ENCODE results near the gene PF4V1. TPM values are rescaled to one million over a fixed set of nuclear protein-coding genes. Genes with fewer than 3 reads are reported as not detected.

PF4V1 gene
- total and polyA plus RNA-seq, 2 donors (not counting 1 experiment from before 2014, with no cell fraction given): not detected

DNA sequence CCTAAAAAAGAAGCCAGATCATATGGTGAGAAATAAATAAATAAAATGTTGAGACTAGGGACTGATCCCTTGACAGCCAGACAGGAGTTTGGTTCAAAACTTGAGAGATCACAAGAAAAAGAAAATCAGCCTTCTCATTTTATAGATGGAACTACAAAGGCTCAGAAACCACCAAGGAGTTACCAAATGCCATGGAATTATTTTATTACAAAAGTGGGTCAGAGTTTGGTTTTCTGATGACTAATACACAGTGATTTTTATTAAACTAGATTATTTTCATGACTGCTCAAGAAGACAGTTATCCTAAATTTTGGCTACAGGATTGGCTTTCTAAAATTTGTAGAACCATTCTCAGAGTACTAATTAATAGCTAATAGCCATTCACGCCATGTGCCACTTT is 22.3 kb downstream of the PF4V1 start:
- no peaks in the 10 kb centered on the region for H3K4me1 ChIP-seq (ENCODE audit: control insufficient read depth in 2 of 2, insufficient read depth in 2 of 2, low read length in 2 of 2)
- H2AFZ ChIP-seq (ENCODE audit: insufficient read depth, low read depth, low read length, poor library complexity, severe bottlenecking): no peak overlapping the region
- no peak for ATAC-seq (ENCODE audit: low read depth)
- peaks cover 4% of the 10 kb centered on the region for H3K27me3 Mint-ChIP-seq
- no peak overlapping the region for H3K27ac Mint-ChIP-seq
- H3K4me2 ChIP-seq (replicated peaks; ENCODE audit: low read depth, low read length, poor library complexity, severe bottlenecking): no peak overlapping the region
- H3K4me3 ChIP-seq (ENCODE audit: control extremely low read depth in 1 of 5, extremely low read depth in 1 of 5, insufficient read depth in 1 of 5, low read depth in 2 of 5, low read length in 4 of 5): no peak overlapping the region
- H3K79me2 ChIP-seq (ENCODE audit: control insufficient read depth, insufficient read depth, low read length): no peaks in the 10 kb centered on the region
- H3K9ac ChIP-seq (ENCODE audit: low read length): no peak overlapping the region
- H3K27me3 ChIP-seq (replicated peaks in 1 of 4; ENCODE audit: control extremely low read depth in 1 of 4, control insufficient read depth in 3 of 4, insufficient read depth in 4 of 4, low read length in 3 of 4): peaks cover 0 to under 1% (median 0%) of the 10 kb centered on the region in 4 experiments
- TF ChIP-seq, protein P1, sequence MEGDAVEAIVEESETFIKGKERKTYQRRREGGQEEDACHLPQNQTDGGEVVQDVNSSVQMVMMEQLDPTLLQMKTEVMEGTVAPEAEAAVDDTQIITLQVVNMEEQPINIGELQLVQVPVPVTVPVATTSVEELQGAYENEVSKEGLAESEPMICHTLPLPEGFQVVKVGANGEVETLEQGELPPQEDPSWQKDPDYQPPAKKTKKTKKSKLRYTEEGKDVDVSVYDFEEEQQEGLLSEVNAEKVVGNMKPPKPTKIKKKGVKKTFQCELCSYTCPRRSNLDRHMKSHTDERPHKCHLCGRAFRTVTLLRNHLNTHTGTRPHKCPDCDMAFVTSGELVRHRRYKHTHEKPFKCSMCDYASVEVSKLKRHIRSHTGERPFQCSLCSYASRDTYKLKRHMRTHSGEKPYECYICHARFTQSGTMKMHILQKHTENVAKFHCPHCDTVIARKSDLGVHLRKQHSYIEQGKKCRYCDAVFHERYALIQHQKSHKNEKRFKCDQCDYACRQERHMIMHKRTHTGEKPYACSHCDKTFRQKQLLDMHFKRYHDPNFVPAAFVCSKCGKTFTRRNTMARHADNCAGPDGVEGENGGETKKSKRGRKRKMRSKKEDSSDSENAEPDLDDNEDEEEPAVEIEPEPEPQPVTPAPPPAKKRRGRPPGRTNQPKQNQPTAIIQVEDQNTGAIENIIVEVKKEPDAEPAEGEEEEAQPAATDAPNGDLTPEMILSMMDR (IDR thresholded peaks at IDR 0.05): no peak
- no peak for TF ChIP-seq EZH2 (IDR thresholded peaks at IDR 0.05; ENCODE audit: borderline replicate concordance, insufficient read depth, low read depth, low read length, poor library complexity, severe bottlenecking)
- no peaks in the 10 kb centered on the region for H4K20me1 ChIP-seq (ENCODE audit: control insufficient read depth, insufficient read depth, low read length, poor library complexity, severe bottlenecking)
- ChIA-PET POLR2A (no interaction called here), CTCF (no interaction called here)
- intact Hi-C loops (cut with micrococcal nuclease): no loop called here
- H3K9me3 ChIP-seq (ENCODE audit: control extremely low read depth in 1 of 3, control insufficient read depth in 2 of 3, insufficient read depth in 1 of 3, low read length in 2 of 3): no peaks in the 10 kb centered on the region
- no peak overlapping the region for H3K4me3 Mint-ChIP-seq
- H3K4me1 Mint-ChIP-seq: no peaks in the 10 kb centered on the region
- no peak for DNase-seq
- no peaks in the 10 kb centered on the region for H3K9me3 Mint-ChIP-seq (ENCODE audit: insufficient read depth)
- H3K27ac ChIP-seq (ENCODE audit: low read length in 2 of 2): no peak overlapping the region
- WGBS (ENCODE audit: insufficient coverage): no CpG with 5 or more reads among the region's 1 CpG
- no peaks in the 10 kb centered on the region for H3K36me3 ChIP-seq (replicated peaks in 1 of 2; ENCODE audit: control extremely low read depth in 1 of 2, control insufficient read depth in 1 of 2, extremely low read depth in 1 of 2, insufficient read depth in 2 of 2, low read length in 1 of 2)

DNA sequence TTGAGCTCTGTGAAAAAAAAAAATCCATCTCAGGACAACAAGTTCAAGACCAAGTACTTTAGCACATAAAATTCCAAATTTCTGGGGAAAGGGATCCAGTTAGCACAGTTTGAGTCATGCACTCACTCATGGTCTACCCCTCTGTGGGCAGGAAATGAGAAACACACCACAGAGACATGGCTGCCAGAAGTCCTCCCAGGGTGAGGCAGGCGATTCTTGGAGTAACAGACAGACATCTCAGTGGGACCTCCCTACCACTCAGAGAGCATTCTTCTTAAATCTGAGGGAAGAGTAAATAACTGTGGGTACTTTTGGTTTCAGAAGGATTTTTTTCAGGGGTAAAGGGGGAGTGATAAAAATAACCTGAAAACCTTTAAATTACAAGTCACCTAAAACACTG is 30.2 kb downstream of the PF4V1 start:
- intact Hi-C loops (cut with micrococcal nuclease): no loop called here
- H3K79me2 ChIP-seq (ENCODE audit: control insufficient read depth, insufficient read depth, low read length): no peaks in the 10 kb centered on the region
- ATAC-seq (ENCODE audit: low read depth) (no peak), DNase-seq (no peak)
- POLR2A ChIA-PET: no interaction called here
- CTCF ChIA-PET: no interaction called here
- H3K9me3 ChIP-seq (ENCODE audit: control extremely low read depth in 1 of 3, control insufficient read depth in 2 of 3, insufficient read depth in 1 of 3, low read length in 2 of 3): no peaks in the 10 kb centered on the region
- no peak overlapping the region for H3K9ac ChIP-seq (ENCODE audit: low read length)
- no peak overlapping the region for H2AFZ ChIP-seq (ENCODE audit: insufficient read depth, low read depth, low read length, poor library complexity, severe bottlenecking)
- H3K4me1 Mint-ChIP-seq: no peaks in the 10 kb centered on the region
- H3K4me1 ChIP-seq (ENCODE audit: control insufficient read depth in 2 of 2, insufficient read depth in 2 of 2, low read length in 2 of 2): no peaks in the 10 kb centered on the region
- H3K4me3 ChIP-seq (ENCODE audit: control extremely low read depth in 1 of 5, extremely low read depth in 1 of 5, insufficient read depth in 1 of 5, low read depth in 2 of 5, low read length in 4 of 5): no peak overlapping the region
- H3K36me3 ChIP-seq (replicated peaks in 1 of 2; ENCODE audit: control extremely low read depth in 1 of 2, control insufficient read depth in 1 of 2, extremely low read depth in 1 of 2, insufficient read depth in 2 of 2, low read length in 1 of 2): no peaks in the 10 kb centered on the region
- peaks cover 11% of the 10 kb centered on the region for H3K27me3 Mint-ChIP-seq
- no peaks in the 10 kb centered on the region for H4K20me1 ChIP-seq (ENCODE audit: control insufficient read depth, insufficient read depth, low read length, poor library complexity, severe bottlenecking)
- H3K27ac ChIP-seq (ENCODE audit: low read length in 2 of 2): no peak overlapping the region
- H3K9me3 Mint-ChIP-seq (ENCODE audit: insufficient read depth): no peaks in the 10 kb centered on the region
- no peak for TF ChIP-seq EZH2 (IDR thresholded peaks at IDR 0.05; ENCODE audit: borderline replicate concordance, insufficient read depth, low read depth, low read length, poor library complexity, severe bottlenecking)
- TF ChIP-seq, protein P1 (IDR thresholded peaks at IDR 0.05): no peak
- no CpG with 5 or more reads among the region's 1 CpG for WGBS (ENCODE audit: insufficient coverage)
- H3K27ac Mint-ChIP-seq: no peak overlapping the region
- no peaks in the 10 kb centered on the region for H3K27me3 ChIP-seq (replicated peaks in 1 of 4; ENCODE audit: control extremely low read depth in 1 of 4, control insufficient read depth in 3 of 4, insufficient read depth in 4 of 4, low read length in 3 of 4)
- no peak overlapping the region for H3K4me2 ChIP-seq (replicated peaks; ENCODE audit: low read depth, low read length, poor library complexity, severe bottlenecking)
- H3K4me3 Mint-ChIP-seq: no peak overlapping the region

Data from B cell (primary cell).